Measurements from ENCODE around the gene XXYLT1. TPM values are rescaled to one million over a fixed set of nuclear protein-coding genes. Genes with fewer than 3 reads are reported as not detected.

Gene XXYLT1
- total RNA-seq, 1 donor from 2014 or later = 14.5 TPM

GRCh38 chr3:195160257-195160898 lies 110.6 kb downstream of the XXYLT1 start:
- Histone ChIP-seq H3K27me3 (no peaks in the 10 kb centered on the region), H3K27ac (peak overlapping the region; percentile 84), H3K4me3 (no peak overlapping the region), H3K9me3 (no peaks in the 10 kb centered on the region), H3K36me3 (no peaks in the 10 kb centered on the region), H3K4me1 (peaks cover 54% of the 10 kb centered on the region)
- DNase-seq (ENCODE audit: extremely low spot score in 2 of 2) = no peak
- intact Hi-C loops (cut with DNase I) = no loop called here
- TF ChIP-seq POLR2A (IDR thresholded peaks at IDR 0.05) = no peak
- TF ChIP-seq POLR2AphosphoS5 (IDR thresholded peaks at IDR 0.05; ENCODE audit: insufficient read depth in 1 of 2, low read depth in 1 of 2) = peak; percentile 24 to 47
- TF ChIP-seq, protein P1, sequence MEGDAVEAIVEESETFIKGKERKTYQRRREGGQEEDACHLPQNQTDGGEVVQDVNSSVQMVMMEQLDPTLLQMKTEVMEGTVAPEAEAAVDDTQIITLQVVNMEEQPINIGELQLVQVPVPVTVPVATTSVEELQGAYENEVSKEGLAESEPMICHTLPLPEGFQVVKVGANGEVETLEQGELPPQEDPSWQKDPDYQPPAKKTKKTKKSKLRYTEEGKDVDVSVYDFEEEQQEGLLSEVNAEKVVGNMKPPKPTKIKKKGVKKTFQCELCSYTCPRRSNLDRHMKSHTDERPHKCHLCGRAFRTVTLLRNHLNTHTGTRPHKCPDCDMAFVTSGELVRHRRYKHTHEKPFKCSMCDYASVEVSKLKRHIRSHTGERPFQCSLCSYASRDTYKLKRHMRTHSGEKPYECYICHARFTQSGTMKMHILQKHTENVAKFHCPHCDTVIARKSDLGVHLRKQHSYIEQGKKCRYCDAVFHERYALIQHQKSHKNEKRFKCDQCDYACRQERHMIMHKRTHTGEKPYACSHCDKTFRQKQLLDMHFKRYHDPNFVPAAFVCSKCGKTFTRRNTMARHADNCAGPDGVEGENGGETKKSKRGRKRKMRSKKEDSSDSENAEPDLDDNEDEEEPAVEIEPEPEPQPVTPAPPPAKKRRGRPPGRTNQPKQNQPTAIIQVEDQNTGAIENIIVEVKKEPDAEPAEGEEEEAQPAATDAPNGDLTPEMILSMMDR (IDR thresholded peaks at IDR 0.05) = no peak

DNA sequence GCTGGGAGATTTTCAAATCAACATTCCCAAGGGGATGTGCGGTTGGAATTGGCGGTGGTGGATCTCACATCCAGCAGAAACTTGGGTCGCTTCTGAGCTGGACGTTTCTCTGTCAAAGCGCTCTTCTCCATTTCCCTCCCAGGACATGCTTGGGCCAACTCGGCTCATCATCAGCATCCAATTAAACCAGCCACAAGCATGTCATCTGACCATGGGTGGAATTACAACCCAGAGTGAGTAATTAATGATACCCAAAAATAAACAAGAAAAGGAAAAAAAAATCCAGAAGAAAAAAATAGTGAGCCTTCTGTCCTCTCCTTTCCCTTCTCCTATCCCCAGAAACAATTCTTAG lies 111.2 kb downstream of the XXYLT1 start:
- no peak overlapping the region for H3K4me3 ChIP-seq
- H3K36me3 ChIP-seq = no peaks in the 10 kb centered on the region
- H3K4me1 ChIP-seq = peaks cover 59% of the 10 kb centered on the region
- no peaks in the 10 kb centered on the region for H3K27me3 ChIP-seq
- no peaks in the 10 kb centered on the region for H3K9me3 ChIP-seq
- no peak for DNase-seq (ENCODE audit: extremely low spot score in 2 of 2)
- TF ChIP-seq POLR2A (IDR thresholded peaks at IDR 0.05) = no peak
- no peak for TF ChIP-seq POLR2AphosphoS5 (IDR thresholded peaks at IDR 0.05; ENCODE audit: insufficient read depth in 1 of 2, low read depth in 1 of 2)
- TF ChIP-seq, protein P1 (IDR thresholded peaks at IDR 0.05) = no peak
- H3K27ac ChIP-seq = peak overlapping the region; percentile 84
- intact Hi-C loops (cut with DNase I) = no loop called here

DNA sequence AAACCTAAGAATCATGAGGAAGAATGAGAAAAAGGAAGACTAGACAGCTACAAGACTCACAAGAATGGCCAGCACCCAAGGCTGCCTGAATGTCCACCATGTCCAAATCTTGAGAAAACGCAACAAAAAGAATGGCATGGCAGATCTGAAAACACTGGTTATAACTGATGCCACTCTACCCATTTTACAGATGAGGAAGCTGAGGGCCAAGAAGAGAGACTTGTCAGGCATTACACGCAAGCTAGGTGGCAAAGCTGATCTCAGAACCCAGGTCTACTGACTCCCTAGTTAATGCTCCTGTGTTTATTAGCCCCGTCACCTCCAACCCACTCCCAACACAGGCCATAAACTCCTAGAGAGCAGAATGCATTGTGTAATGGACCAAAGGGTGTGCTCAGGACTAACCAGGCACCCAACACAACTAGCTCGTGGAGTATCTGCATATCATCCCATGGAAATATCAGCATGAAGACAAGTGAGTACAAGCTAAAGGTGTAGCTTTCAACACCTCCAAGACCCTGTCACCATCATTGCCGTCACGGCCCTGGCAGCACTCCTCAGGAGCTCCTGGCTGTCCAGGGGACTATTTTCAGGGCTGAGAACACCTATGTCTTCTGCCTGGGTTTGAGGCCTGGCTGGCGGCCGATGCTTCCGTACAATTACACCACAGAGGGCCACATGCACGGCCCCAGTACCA lies 111.7 kb downstream of the XXYLT1 start:
- no peak for DNase-seq (ENCODE audit: extremely low spot score in 2 of 2)
- H3K4me1 ChIP-seq = peaks cover 65% of the 10 kb centered on the region
- intact Hi-C loops (cut with DNase I) = no loop called here

DNA sequence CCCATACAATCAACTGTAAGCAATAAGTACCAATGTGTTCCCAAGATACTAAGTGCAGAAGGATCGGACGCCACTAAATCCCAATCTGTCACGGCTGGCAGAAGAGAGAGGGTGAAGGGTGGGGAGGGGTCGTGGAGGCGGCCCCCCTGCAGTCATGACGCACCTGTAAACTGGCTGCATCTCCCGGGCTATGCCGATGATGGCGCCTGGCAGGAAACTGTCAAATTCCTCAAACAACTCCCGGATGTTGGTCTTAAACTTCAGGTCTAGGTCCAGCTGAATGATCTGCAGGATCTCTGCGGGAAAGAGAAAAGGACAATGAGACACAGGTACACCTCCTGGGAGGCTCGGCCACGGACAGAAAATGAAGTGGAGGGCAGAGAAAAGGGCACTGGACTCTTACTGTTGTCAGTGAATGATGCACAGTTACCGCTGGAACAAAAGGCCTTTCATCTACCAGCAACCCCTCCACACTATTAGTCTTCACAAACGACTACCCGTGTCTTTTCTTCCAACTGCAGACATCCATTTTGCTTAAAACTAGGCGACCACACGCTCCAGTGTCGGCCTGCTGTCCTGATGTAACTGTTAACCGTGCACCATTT lies 114.6 kb downstream of the XXYLT1 start:
- Histone ChIP-seq H3K4me3 (no peak overlapping the region), H3K9me3 (no peaks in the 10 kb centered on the region), H3K27ac (peak overlapping the region; percentile 95), H3K36me3 (no peaks in the 10 kb centered on the region), H3K4me1 (peaks cover 92% of the 10 kb centered on the region), H3K27me3 (no peaks in the 10 kb centered on the region)
- TF ChIP-seq POLR2A (IDR thresholded peaks at IDR 0.05) (no peak), POLR2AphosphoS5 (IDR thresholded peaks at IDR 0.05; ENCODE audit: insufficient read depth in 1 of 2, low read depth in 1 of 2) (no peak)
- TF ChIP-seq, protein P1 (IDR thresholded peaks at IDR 0.05) = no peak
- intact Hi-C loops (cut with DNase I) = no loop called here
- DNase-seq (ENCODE audit: extremely low spot score in 2 of 2) = no peak

More for the DNA sequence above, 111.7 kb downstream of the XXYLT1 start:
- Histone ChIP-seq H3K27me3 (no peaks in the 10 kb centered on the region), H3K9me3 (no peaks in the 10 kb centered on the region), H3K27ac (peak overlapping the region; percentile 84), H3K36me3 (no peaks in the 10 kb centered on the region), H3K4me3 (no peak overlapping the region)
- TF ChIP-seq POLR2AphosphoS5 (IDR thresholded peaks at IDR 0.05; ENCODE audit: insufficient read depth in 1 of 2, low read depth in 1 of 2) (peak in 1 of 2 donors; percentile 47), POLR2A (IDR thresholded peaks at IDR 0.05) (no peak)

DNA sequence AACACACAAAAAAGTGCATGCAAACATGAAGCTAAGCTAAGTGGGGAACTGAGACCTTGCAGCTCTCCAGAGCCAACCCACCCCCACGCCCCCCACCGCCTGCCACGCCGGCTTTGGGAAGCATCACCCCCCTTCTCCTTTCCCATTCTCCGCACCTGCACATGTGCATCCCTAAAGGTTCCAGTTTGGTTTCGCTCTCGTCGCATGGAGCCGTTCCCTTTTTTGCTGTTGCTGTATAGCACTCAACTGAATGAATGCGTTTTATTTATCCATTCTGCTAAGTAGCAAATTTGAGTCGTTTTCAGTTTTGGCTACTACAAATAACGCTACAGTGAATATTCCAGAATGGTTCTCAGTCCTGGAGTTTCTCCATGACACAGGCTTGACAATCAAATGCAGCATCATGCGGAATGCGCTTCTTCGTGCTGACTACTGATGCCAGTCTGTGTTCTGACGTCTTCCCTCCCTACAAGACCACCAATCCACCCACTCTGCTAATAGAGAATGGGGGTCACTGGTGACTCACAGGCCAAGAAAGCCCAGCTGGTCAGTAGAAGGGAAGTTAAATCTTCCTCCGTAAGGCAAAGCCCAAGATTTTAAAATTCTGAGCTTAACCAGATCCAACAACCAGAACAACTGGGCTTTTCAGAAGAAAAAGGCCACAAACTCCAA lies 115.3 kb downstream of the XXYLT1 start:
- H3K9me3 ChIP-seq = no peaks in the 10 kb centered on the region
- H3K36me3 ChIP-seq = no peaks in the 10 kb centered on the region
- peak overlapping the region; percentile 95 for H3K27ac ChIP-seq
- DNase-seq (ENCODE audit: extremely low spot score in 2 of 2) = no peak
- H3K27me3 ChIP-seq = no peaks in the 10 kb centered on the region
- intact Hi-C loops (cut with DNase I) = no loop called here
- TF ChIP-seq POLR2A (IDR thresholded peaks at IDR 0.05) (no peak), POLR2AphosphoS5 (IDR thresholded peaks at IDR 0.05; ENCODE audit: insufficient read depth in 1 of 2, low read depth in 1 of 2) (no peak)
- TF ChIP-seq, protein P1 (IDR thresholded peaks at IDR 0.05) = no peak
- no peak overlapping the region for H3K4me3 ChIP-seq
- peaks cover 92% of the 10 kb centered on the region for H3K4me1 ChIP-seq

Data from vagina (tissue), 2 donors.